H9 (cell line): ENCODE measurements around the gene RNF111. TPM values are rescaled to one million over a fixed set of nuclear protein-coding genes. Genes with fewer than 3 reads are reported as not detected.
A peak's percentile ranks its signal among the peaks of the same experiment; 100 is the strongest.

Experiments used
- DNase-seq: peaks from one replicate; pipeline ENCODE4 v3.0.0-alpha.2; 2017
- H2AFZ ChIP-seq: one replicate; pipeline ENCODE4 v1.6.1; 2013; ENCODE audit warnings: mild to moderate bottlenecking, low read length, control low read depth, moderate library complexity
- H2AK5ac ChIP-seq: 2 replicates; pipeline ENCODE4 v1.6.1; 2013; ENCODE audit warnings: low read length, control low read depth, mixed read lengths; ENCODE audit not compliant: insufficient read length
- H2BK120ac ChIP-seq: one replicate; pipeline ENCODE4 v1.6.1; 2013; ENCODE audit warnings: low read depth, mild to moderate bottlenecking, low read length, control low read depth, inconsistent platforms; ENCODE audit not compliant: poor library complexity, severe bottlenecking
- H2BK12ac ChIP-seq: 2 replicates; pipeline ENCODE4 v1.6.1; 2013; ENCODE audit warnings: low read length, control low read depth, mixed read lengths, low read depth; ENCODE audit not compliant: insufficient read length
- H2BK15ac ChIP-seq: 2 replicates; pipeline ENCODE4 v1.6.1; 2013; ENCODE audit warnings: low read depth, low read length, control low read depth
- H2BK20ac ChIP-seq: one replicate; pipeline ENCODE4 v1.6.1; 2013; ENCODE audit warnings: low read depth, mild to moderate bottlenecking, low read length, control low read depth, inconsistent platforms; ENCODE audit not compliant: poor library complexity, severe bottlenecking
- H2BK5ac ChIP-seq: 2 replicates; pipeline ENCODE4 v1.6.1; 2013; ENCODE audit warnings: low read length, control low read depth, mixed read lengths; ENCODE audit not compliant: insufficient read length
- H3K14ac ChIP-seq: 2 replicates; pipeline ENCODE4 v1.6.1; 2013; ENCODE audit warnings: low read length, control low read depth; ENCODE audit not compliant: insufficient read depth
- H3K18ac ChIP-seq: 2 replicates; pipeline ENCODE4 v1.6.1; 2013; ENCODE audit warnings: low read depth, mild to moderate bottlenecking, mixed read lengths, low read length, control low read depth; ENCODE audit not compliant: insufficient read length
- H3K23ac ChIP-seq: 2 replicates; pipeline ENCODE4 v1.6.1; 2013; ENCODE audit warnings: low read length, control low read depth, mixed read lengths, low read depth; ENCODE audit not compliant: insufficient read length
- H3K23me2 ChIP-seq: 2 replicates; pipeline ENCODE4 v1.6.1; 2013; ENCODE audit warnings: low read depth, mild to moderate bottlenecking, mixed read lengths, low read length, control low read depth; ENCODE audit not compliant: insufficient read length, poor library complexity, severe bottlenecking
- H3K27ac ChIP-seq: 2 replicates; pipeline ENCODE4 v1.5.1; 2013; ENCODE audit warnings: low read length, control low read depth, mixed read lengths, low read depth; ENCODE audit not compliant: insufficient read length
- H3K27me3 ChIP-seq: 2 replicates; pipeline ENCODE4 v1.6.1; 2013; ENCODE audit warnings: low read length, control low read depth, inconsistent platforms; ENCODE audit not compliant: insufficient read depth
- H3K4ac ChIP-seq: 2 replicates; pipeline ENCODE4 v1.6.1; 2013; ENCODE audit warnings: low read depth, mild to moderate bottlenecking, control low read depth, inconsistent platforms, low read length, moderate library complexity
- H3K4me1 ChIP-seq: 2 replicates; pipeline ENCODE4 v1.6.1; 2013; ENCODE audit warnings: low read length, control low read depth, inconsistent platforms; ENCODE audit not compliant: insufficient read depth
- H3K4me2 ChIP-seq: 2 replicates; pipeline ENCODE4 v1.6.1; 2013; ENCODE audit warnings: low read length, control low read depth, mixed read lengths; ENCODE audit not compliant: insufficient read length, insufficient read depth
- H3K56ac ChIP-seq: 2 replicates; pipeline ENCODE4 v1.6.1; 2013; ENCODE audit warnings: low read depth, mild to moderate bottlenecking, mixed read lengths, low read length, control low read depth; ENCODE audit not compliant: insufficient read length
- H3K79me1 ChIP-seq: 2 replicates; pipeline ENCODE4 v1.6.1; 2013; ENCODE audit warnings: low read depth, mild to moderate bottlenecking, moderate library complexity, low read length, control low read depth, inconsistent platforms; ENCODE audit not compliant: insufficient read depth, poor library complexity, severe bottlenecking
- H3K79me2 ChIP-seq: 2 replicates; pipeline ENCODE4 v1.6.1; 2013; ENCODE audit warnings: low read length, control low read depth, inconsistent platforms; ENCODE audit not compliant: insufficient read depth
- H3K9ac ChIP-seq: 2 replicates; pipeline ENCODE4 v1.6.1; 2013; ENCODE audit warnings: low read length, control low read depth, mixed read lengths; ENCODE audit not compliant: insufficient read length; ENCODE audit errors: extremely low read depth
- H3K9me3 ChIP-seq: one replicate; pipeline ENCODE4 v1.6.1; 2013; ENCODE audit warnings: low read depth, low read length, inconsistent platforms; ENCODE audit not compliant: control insufficient read depth
- H3T11ph ChIP-seq: one replicate; pipeline ENCODE4 v1.6.1; 2013; ENCODE audit warnings: mild to moderate bottlenecking, low read length, control low read depth, inconsistent platforms
- H4K20me1 ChIP-seq: one replicate; pipeline ENCODE4 v1.6.1; 2013; ENCODE audit not compliant: control insufficient read depth, insufficient read length, insufficient read depth
- H4K5ac ChIP-seq: 2 replicates; pipeline ENCODE4 v1.6.1; 2013; ENCODE audit warnings: low read depth, mild to moderate bottlenecking, mixed read lengths, low read length, control low read depth; ENCODE audit not compliant: insufficient read length
- H4K8ac ChIP-seq: replicated peaks from 2 replicates; pipeline ENCODE4 v1.6.1; 2013; ENCODE audit warnings: low read length, control low read depth, mixed read lengths, low read depth; ENCODE audit not compliant: insufficient read length
- H4K91ac ChIP-seq: 2 replicates; pipeline ENCODE4 v1.6.1; 2013; ENCODE audit warnings: low read depth, mild to moderate bottlenecking, moderate library complexity, mixed read lengths, low read length, control low read depth; ENCODE audit not compliant: insufficient read length
- H3K27ac Mint-ChIP-seq, 3 experiments: 2 replicates in 2 of 3; 3 replicates in 1 of 3; pipeline ENCODE4 v1.8.0; 2020 to 2021; ENCODE audit warnings: mixed read lengths in 3 of 3, mild to moderate bottlenecking in 1 of 3, moderate library complexity in 1 of 3
- H3K27me3 Mint-ChIP-seq: 2 replicates; pipeline ENCODE4 v1.8.0; 2021; ENCODE audit warnings: low read depth, mild to moderate bottlenecking, moderate library complexity, mixed read lengths
- H3K36me3 Mint-ChIP-seq, 3 experiments: 2 replicates in 2 of 3; 3 replicates in 1 of 3; pipeline ENCODE4 v1.8.0; 2020 to 2021; ENCODE audit warnings: low read depth in 3 of 3, mixed read lengths in 3 of 3; ENCODE audit not compliant: insufficient read depth in 1 of 3
- H3K4me1 Mint-ChIP-seq, 2 experiments: 2 replicates each; pipeline ENCODE4 v1.8.0; 2020; ENCODE audit warnings: mixed read lengths in 2 of 2
- H3K4me3 Mint-ChIP-seq, 2 experiments: 2 replicates in 1 of 2; 3 replicates in 1 of 2; pipeline ENCODE4 v1.8.0; 2020 to 2021; ENCODE audit warnings: mild to moderate bottlenecking in 2 of 2, mixed read lengths in 2 of 2, moderate library complexity in 1 of 2
- H3K9me3 Mint-ChIP-seq, 2 experiments: 2 replicates in 1 of 2; 3 replicates in 1 of 2; pipeline ENCODE4 v1.8.0; 2020; ENCODE audit warnings: mild to moderate bottlenecking in 2 of 2, mixed read lengths in 2 of 2, moderate library complexity in 1 of 2
- CTCF ChIP-seq: fragments of 200-600 bp; sonication (generic); conservative IDR thresholded peaks from 3 replicates; pipeline ENCODE4 v1.8.0; 2021; ENCODE audit warnings: antibody characterized with exemption, mild to moderate bottlenecking
- WGBS: extraction: QIAGEN DNeasy Blood & Tissue Kit; methylation state at CpG from one replicate; pipeline ENCODE4 v1.1.7; 2013; ENCODE audit warnings: missing lambda C conversion rate, low lambda C conversion rate, mixed read lengths; ENCODE audit not compliant: insufficient read length; ENCODE audit errors: extremely low coverage; 5-methylcytosine and 5-hydroxymethylcytosine counted together
- total RNA-seq: library from RNA; stranded (reverse); gene quantifications from 2 replicates; pipeline ENCODE4 v1.2.1, GENCODE V29; 2021

The RNF111 gene
- total RNA-seq, 1 experiment from 2014 or later, result 28.0 TPM

DNA sequence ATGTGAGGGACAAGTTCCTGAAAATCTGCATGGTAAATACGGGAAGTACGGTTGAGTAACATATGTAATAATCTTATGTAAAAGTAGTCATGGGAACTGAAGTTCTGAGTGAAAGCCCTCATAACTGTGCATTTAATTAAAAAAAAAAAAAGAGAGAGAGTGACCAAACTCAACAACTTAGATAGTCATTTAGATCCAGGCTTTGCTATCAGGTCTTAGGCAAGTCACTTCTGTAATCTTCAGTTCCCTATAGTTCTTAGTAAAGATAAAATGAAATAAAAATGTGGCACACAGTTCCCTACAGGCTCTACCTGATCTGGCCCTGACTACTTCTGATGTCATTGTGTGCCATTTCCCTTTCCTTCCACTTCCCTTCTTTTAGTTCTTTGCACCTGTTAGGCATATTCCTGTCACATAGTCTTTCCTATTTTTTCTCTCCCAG, 15.0 kb downstream of the RNF111 start:
- Histone ChIP-seq H3K4me1 (no peaks in the 10 kb centered on the region), H4K5ac (no peak overlapping the region), H3K14ac (no peak overlapping the region), H2AK5ac (no peak overlapping the region), H2AFZ (no peak overlapping the region), H3K9me3 (no peaks in the 10 kb centered on the region), H3K4ac (no peak overlapping the region), H3K79me1 (peaks cover 3% of the 10 kb centered on the region), H3K27ac (no peak overlapping the region), H3K23ac (no peak overlapping the region), H4K20me1 (no peaks in the 10 kb centered on the region), H2BK15ac (no peak overlapping the region), H2BK12ac (no peak overlapping the region), H3K56ac (no peak overlapping the region), H3K9ac (no peak overlapping the region), H2BK120ac (no peak overlapping the region), H3K27me3 (no peaks in the 10 kb centered on the region), H3K79me2 (peaks cover 5% of the 10 kb centered on the region; the same call in 1 of the 2 replicates), H4K8ac (no peak overlapping the region), H2BK20ac (no peak overlapping the region), H2BK5ac (no peak overlapping the region), H3K4me2 (no peak overlapping the region), H3T11ph (no peak overlapping the region), H3K18ac (no peak overlapping the region), H3K23me2 (no peaks in the 10 kb centered on the region), H4K91ac (no peak overlapping the region)
- Mint-ChIP-seq H3K27me3 (no peaks in the 10 kb centered on the region), H3K4me1 (0 out of 4 replicates have a peak, but pooled peaks cover 0 to 3% of the 10 kb centered on the region in 2 experiments), H3K36me3 (peaks cover 0 to 10% (median 8%) of the 10 kb centered on the region in 3 experiments; a peak in 5 of 7 replicates), H3K9me3 (no peaks in the 10 kb centered on the region; a peak in 1 of 5 replicates), H3K4me3 (no peak overlapping the region), H3K27ac (peak overlapping the region in 1 of 3 experiments; percentile 70; a peak in 1 of 7 replicates)
- DNase-seq, result no peak
- WGBS, result no CpG with 5 or more reads among the region's 2 CpGs
- no peak for TF ChIP-seq CTCF
